Spleen (tissue), 7 donors: ENCODE results near the gene DNAH14.
"Not testable (repeated sequence)": the region's sequence is repeated elsewhere in the genome, so short reads cannot be mapped to it uniquely, and the experiment has no call there.

ENCODE experiments used
- POLR2A ChIP-seq, 3 donors: fragments of 450-650 bp; IDR thresholded peaks; one replicate each; pipeline ENCODE4 v1.5.1; 2017; ENCODE audit warnings: antibody characterized with exemption in 3 of 3, mild to moderate bottlenecking in 1 of 3
- TF ChIP-seq, protein P1 (sequence below), 11 experiments: fragments of 200-600 bp in 7 of 11; fragments of 450-650 bp in 4 of 11; sonication (generic) in 4 of 11; IDR thresholded peaks in 8 of 11; conservative IDR thresholded peaks in 3 of 11; 1 replicate in 7 of 11; 2 replicates in 4 of 11; pipeline versions ENCODE4 v1.4.0 to v1.8.0; 2016 to 2021; ENCODE audit warnings: antibody characterized with exemption in 11 of 11, inconsistent platforms in 4 of 11, mild to moderate bottlenecking in 1 of 11
- donor health status: DM: no; HTN: no; CAD: no; lungs with moderate emphysema.
- donor health status: DM: no; HTN: no; CAD: no.
- donor health status: DM: no; HTN: no; CAD: no.

DNA sequence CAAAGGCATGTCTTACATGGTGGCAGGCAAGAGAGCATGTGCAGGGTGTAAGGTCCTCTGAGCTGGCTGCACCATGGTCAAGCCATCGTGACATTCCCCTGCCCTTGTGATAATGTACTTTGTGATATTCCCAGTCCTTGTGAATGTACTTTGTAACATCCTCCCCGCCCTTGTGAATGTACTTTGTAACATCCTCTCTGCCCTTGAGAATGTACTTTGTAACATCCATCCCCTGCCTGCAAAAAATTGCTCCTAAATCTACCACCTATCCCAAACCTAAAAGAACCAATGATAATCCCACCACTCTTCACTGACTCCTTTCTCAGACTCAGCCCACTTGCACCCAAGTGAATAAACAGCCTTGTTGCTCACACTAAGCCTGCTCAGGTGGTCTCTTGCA lies 44.1 kb upstream of the DNAH14 start:
- TF ChIP-seq, protein P1, sequence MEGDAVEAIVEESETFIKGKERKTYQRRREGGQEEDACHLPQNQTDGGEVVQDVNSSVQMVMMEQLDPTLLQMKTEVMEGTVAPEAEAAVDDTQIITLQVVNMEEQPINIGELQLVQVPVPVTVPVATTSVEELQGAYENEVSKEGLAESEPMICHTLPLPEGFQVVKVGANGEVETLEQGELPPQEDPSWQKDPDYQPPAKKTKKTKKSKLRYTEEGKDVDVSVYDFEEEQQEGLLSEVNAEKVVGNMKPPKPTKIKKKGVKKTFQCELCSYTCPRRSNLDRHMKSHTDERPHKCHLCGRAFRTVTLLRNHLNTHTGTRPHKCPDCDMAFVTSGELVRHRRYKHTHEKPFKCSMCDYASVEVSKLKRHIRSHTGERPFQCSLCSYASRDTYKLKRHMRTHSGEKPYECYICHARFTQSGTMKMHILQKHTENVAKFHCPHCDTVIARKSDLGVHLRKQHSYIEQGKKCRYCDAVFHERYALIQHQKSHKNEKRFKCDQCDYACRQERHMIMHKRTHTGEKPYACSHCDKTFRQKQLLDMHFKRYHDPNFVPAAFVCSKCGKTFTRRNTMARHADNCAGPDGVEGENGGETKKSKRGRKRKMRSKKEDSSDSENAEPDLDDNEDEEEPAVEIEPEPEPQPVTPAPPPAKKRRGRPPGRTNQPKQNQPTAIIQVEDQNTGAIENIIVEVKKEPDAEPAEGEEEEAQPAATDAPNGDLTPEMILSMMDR (IDR thresholded peaks at IDR 0.05 in 8 of 11, conservative IDR thresholded peaks at IDR 0.05 in 3 of 11), result not testable (repeated sequence)
- TF ChIP-seq POLR2A (IDR thresholded peaks at IDR 0.05), result not testable (repeated sequence)
